Suprapubic skin (tissue), 4 donors: ENCODE data around the gene TBC1D1. TPM values are rescaled to one million over a fixed set of nuclear protein-coding genes. Genes with fewer than 3 reads are reported as not detected.

ENCODE experiments used
- DNase-seq, 2 donors: peaks; one replicate each; pipeline ENCODE4 v3.0.0-alpha.2; 2019; ENCODE audit warnings: low spot score in 2 of 2
- H3K27ac ChIP-seq: fragments of 200-600 bp; sonication (generic); one replicate; pipeline ENCODE4 v1.5.1; 2019
- H3K27me3 ChIP-seq: fragments of 200-600 bp; sonication (generic); one replicate; pipeline ENCODE4 v1.5.1; 2019
- H3K36me3 ChIP-seq: fragments of 200-600 bp; sonication (generic); one replicate; pipeline ENCODE4 v1.5.1; 2019
- H3K4me1 ChIP-seq: fragments of 200-600 bp; sonication (generic); one replicate; pipeline ENCODE4 v1.5.1; 2019
- H3K4me3 ChIP-seq: fragments of 200-600 bp; sonication (generic); one replicate; pipeline ENCODE4 v1.5.1; 2019; ENCODE audit warnings: mild to moderate bottlenecking
- H3K9me3 ChIP-seq: fragments of 200-600 bp; sonication (generic); one replicate; pipeline ENCODE4 v1.5.1; 2019
- EP300 ChIP-seq: sonication (generic); formaldehyde crosslinking; IDR thresholded peaks from one replicate; pipeline ENCODE4 v1.6.1; 2017; ENCODE audit warnings: antibody characterized with exemption
- POLR2A ChIP-seq, 2 donors: fragments of 450-650 bp; IDR thresholded peaks; one replicate each; pipeline ENCODE4 v1.6.1; 2017; ENCODE audit warnings: antibody characterized with exemption in 2 of 2, mild to moderate bottlenecking in 2 of 2, moderate library complexity in 2 of 2
- POLR2AphosphoS5 ChIP-seq, 3 donors: sonication (generic); formaldehyde crosslinking; IDR thresholded peaks; one replicate each; pipeline ENCODE4 v1.6.1; 2017; ENCODE audit warnings: antibody characterized with exemption in 3 of 3
- WGBS: methylation state at CpG from one replicate; pipeline ENCODE4 v1.1.5; 2018; 5-methylcytosine and 5-hydroxymethylcytosine counted together
- total RNA-seq, 4 donors: library from RNA; depleted of rRNA; stranded (reverse); fragments of >200 nt; gene quantifications; one replicate each; pipeline ENCODE4 v1.1.0, GENCODE V29; 2016
- TF ChIP-seq, protein P1 (sequence below), 2 donors: fragments of 200-600 bp in 1 of 2; fragments of 450-650 bp in 1 of 2; sonication (generic) in 1 of 2; IDR thresholded peaks; one replicate each; pipeline ENCODE4 v1.5.1; 2016 to 2019; ENCODE audit warnings: antibody characterized with exemption in 2 of 2, mild to moderate bottlenecking in 1 of 2, moderate library complexity in 1 of 2

TBC1D1 gene
- total RNA-seq, 4 donors from 2014 or later = 16.3 to 32.0 (median 22.2) TPM

DNA sequence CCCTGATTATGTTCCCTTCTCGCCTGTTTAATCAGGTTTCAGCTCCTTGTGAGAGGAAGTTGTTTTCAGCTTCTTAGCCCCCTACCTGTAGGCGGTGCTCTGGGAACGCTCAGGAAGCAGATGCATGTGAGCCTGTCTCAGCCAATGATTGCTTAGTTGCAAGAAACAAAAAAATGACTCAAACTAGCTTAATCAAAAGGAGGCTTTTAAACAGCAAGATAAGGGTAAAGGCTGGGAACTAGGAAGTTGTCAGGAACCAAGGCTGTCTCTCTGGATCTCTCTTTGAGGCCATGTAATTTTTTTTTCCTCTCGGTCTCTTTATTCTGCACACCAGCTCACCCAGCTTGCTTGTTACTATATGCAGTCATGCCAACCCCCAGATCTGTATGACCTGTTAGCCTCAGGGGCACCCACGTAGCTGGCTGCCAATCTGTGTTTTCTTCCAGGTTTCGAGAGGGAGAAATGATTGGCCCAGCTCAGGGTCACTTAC is 178.4 kb downstream of the TBC1D1 start:
- TF ChIP-seq, protein P1, sequence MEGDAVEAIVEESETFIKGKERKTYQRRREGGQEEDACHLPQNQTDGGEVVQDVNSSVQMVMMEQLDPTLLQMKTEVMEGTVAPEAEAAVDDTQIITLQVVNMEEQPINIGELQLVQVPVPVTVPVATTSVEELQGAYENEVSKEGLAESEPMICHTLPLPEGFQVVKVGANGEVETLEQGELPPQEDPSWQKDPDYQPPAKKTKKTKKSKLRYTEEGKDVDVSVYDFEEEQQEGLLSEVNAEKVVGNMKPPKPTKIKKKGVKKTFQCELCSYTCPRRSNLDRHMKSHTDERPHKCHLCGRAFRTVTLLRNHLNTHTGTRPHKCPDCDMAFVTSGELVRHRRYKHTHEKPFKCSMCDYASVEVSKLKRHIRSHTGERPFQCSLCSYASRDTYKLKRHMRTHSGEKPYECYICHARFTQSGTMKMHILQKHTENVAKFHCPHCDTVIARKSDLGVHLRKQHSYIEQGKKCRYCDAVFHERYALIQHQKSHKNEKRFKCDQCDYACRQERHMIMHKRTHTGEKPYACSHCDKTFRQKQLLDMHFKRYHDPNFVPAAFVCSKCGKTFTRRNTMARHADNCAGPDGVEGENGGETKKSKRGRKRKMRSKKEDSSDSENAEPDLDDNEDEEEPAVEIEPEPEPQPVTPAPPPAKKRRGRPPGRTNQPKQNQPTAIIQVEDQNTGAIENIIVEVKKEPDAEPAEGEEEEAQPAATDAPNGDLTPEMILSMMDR (IDR thresholded peaks at IDR 0.05) = peak in 1 of 2 donors; percentile 37
- no peak for TF ChIP-seq POLR2A (IDR thresholded peaks at IDR 0.05)
- Histone ChIP-seq H3K27me3 (no peaks in the 10 kb centered on the region), H3K36me3 (no peaks in the 10 kb centered on the region), H3K4me3 (no peak overlapping the region), H3K9me3 (no peaks in the 10 kb centered on the region), H3K27ac (no peak overlapping the region), H3K4me1 (peaks cover 23% of the 10 kb centered on the region)
- 40% methylated on average over 6 of the region's 6 CpGs for WGBS
- DNase-seq = no peak

DNA sequence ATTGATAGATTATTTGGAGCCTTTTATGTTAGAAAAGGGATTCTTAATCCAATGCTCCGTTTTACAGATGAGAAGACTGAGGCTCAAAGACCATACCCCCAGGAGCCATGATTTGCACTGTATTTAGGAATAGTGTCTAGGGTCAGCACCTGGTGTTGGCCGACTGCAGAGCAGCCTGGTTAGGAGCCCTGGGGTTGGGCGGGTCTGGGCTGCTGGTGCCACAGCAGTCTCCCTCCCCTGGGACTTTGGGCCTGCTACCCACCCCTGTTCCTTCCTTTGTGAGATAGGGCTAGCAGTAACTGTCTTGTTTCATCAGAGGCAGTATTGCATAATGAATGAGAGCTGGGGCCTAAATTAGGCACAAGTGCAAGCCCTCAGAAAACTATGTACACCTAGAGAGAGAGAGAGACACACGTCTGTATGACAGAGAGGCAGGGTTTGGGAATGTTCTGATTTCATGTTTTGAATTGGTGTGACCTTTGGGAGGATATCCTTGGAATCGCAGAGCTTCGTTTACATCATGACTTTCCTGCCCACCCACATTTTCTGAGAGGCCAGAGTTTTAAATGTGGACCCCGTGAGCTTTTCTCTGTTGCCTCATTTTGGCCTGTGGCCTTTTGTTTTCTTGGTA is 181.0 kb downstream of the TBC1D1 start:
- H3K27ac ChIP-seq = no peak overlapping the region
- no peak for DNase-seq
- H3K9me3 ChIP-seq = no peaks in the 10 kb centered on the region
- H3K4me1 ChIP-seq = peaks cover 40% of the 10 kb centered on the region
- no peaks in the 10 kb centered on the region for H3K27me3 ChIP-seq
- TF ChIP-seq, protein P1 (IDR thresholded peaks at IDR 0.05) = no peak
- TF ChIP-seq POLR2A (IDR thresholded peaks at IDR 0.05) (no peak), POLR2AphosphoS5 (IDR thresholded peaks at IDR 0.05) (no peak), EP300 (no peak)
- 57% methylated on average over 7 of the region's 7 CpGs for WGBS
- no peak overlapping the region for H3K4me3 ChIP-seq
- H3K36me3 ChIP-seq = no peaks in the 10 kb centered on the region

DNA sequence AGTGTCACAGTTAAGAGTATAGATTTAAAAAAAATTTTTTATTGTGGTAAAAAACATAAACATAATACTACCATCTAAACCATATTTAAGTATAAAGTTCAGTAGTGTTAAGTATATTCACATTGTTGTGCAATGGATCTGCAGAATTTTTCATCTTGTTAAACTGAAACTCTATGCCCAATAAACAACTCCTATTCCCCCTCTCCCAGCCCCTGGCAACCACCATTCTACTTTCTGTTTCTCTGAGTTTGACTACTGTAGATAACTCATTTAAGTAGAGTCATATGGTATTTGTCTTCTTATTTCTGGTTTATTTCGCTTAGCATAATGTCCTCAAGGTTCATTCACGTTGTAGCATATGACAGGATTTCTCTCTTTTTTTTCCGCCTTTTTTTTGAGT is 181.7 kb downstream of the TBC1D1 start:
- 92% methylated on average over 3 of the region's 3 CpGs for WGBS
- H3K27ac ChIP-seq = no peak overlapping the region
- no peaks in the 10 kb centered on the region for H3K27me3 ChIP-seq
- no peaks in the 10 kb centered on the region for H3K36me3 ChIP-seq
- no peak overlapping the region for H3K4me3 ChIP-seq
- TF ChIP-seq POLR2AphosphoS5 (IDR thresholded peaks at IDR 0.05) (no peak), POLR2A (IDR thresholded peaks at IDR 0.05) (no peak), EP300 (no peak)
- TF ChIP-seq, protein P1 (IDR thresholded peaks at IDR 0.05) = no peak
- no peaks in the 10 kb centered on the region for H3K9me3 ChIP-seq
- DNase-seq = no peak
- peaks cover 40% of the 10 kb centered on the region for H3K4me1 ChIP-seq

- no peak overlapping the region for H3K27ac ChIP-seq
- H3K36me3 ChIP-seq = no peaks in the 10 kb centered on the region
- TF ChIP-seq POLR2A (IDR thresholded peaks at IDR 0.05) (no peak), EP300 (no peak), POLR2AphosphoS5 (IDR thresholded peaks at IDR 0.05) (no peak)
- TF ChIP-seq, protein P1 (IDR thresholded peaks at IDR 0.05) = no peak
- 86% methylated on average over 4 of the region's 4 CpGs for WGBS
- peaks cover 40% of the 10 kb centered on the region for H3K4me1 ChIP-seq
- H3K27me3 ChIP-seq = no peaks in the 10 kb centered on the region
- H3K9me3 ChIP-seq = no peaks in the 10 kb centered on the region
- no peak for DNase-seq
- H3K4me3 ChIP-seq = no peak overlapping the region
Observed at GRCh38 chr4:38073596-38074234, 182.8 kb downstream of the TBC1D1 start.

GRCh38 chr4:38075370-38076152 is 184.7 kb downstream of the TBC1D1 start:
- no peak for DNase-seq
- no peaks in the 10 kb centered on the region for H3K27me3 ChIP-seq
- no peaks in the 10 kb centered on the region for H3K9me3 ChIP-seq
- no peaks in the 10 kb centered on the region for H3K36me3 ChIP-seq
- no peak overlapping the region for H3K4me3 ChIP-seq
- H3K27ac ChIP-seq = peak overlapping the region; percentile 64
- TF ChIP-seq EP300 (no peak), POLR2A (IDR thresholded peaks at IDR 0.05) (no peak), POLR2AphosphoS5 (IDR thresholded peaks at IDR 0.05) (no peak)
- TF ChIP-seq, protein P1 (IDR thresholded peaks at IDR 0.05) = no peak
- 46% methylated on average over 6 of the region's 6 CpGs for WGBS
- peaks cover 36% of the 10 kb centered on the region for H3K4me1 ChIP-seq
